GM18526 (cell line): ENCODE results near the gene PON2.

Experiments
- POLR2A ChIP-seq: IDR thresholded peaks from 3 replicates; pipeline ENCODE4 v1.6.1; 2011; ENCODE audit not compliant: insufficient read length; ENCODE audit errors: extremely low read depth

The PON2 gene

GRCh38 chr7:95395755-95396135, 39.1 kb downstream of the PON2 start:
- TF ChIP-seq POLR2A = no peak

- no peak for TF ChIP-seq POLR2A
These were observed 40.5 kb downstream of the PON2 start for GRCh38 chr7:95394370-95394769.

GRCh38 chr7:95391761-95392160, 43.1 kb downstream of the PON2 start:
- no peak for TF ChIP-seq POLR2A

- TF ChIP-seq POLR2A = no peak
These were observed 45.3 kb downstream of the PON2 start for GRCh38 chr7:95389516-95389915.

- no peak for TF ChIP-seq POLR2A
These were observed 58.0 kb downstream of the PON2 start for GRCh38 chr7:95376632-95377400.

GRCh38 chr7:95375591-95376257, 59.1 kb downstream of the PON2 start:
- TF ChIP-seq POLR2A = no peak

GRCh38 chr7:95373323-95373722, 61.5 kb downstream of the PON2 start:
- TF ChIP-seq POLR2A = no peak

- TF ChIP-seq POLR2A = no peak
These were observed 66.6 kb downstream of the PON2 start for GRCh38 chr7:95368235-95368634.

GRCh38 chr7:95367606-95368005, 67.2 kb downstream of the PON2 start:
- TF ChIP-seq POLR2A = no peak

GRCh38 chr7:95365151-95365550, 69.7 kb downstream of the PON2 start:
- no peak for TF ChIP-seq POLR2A

- no peak for TF ChIP-seq POLR2A
These were observed 77.2 kb downstream of the PON2 start for GRCh38 chr7:95357623-95358022.
